ENCODE results near the gene PTPRE.
"Not testable (repeated sequence)": the region's sequence is repeated elsewhere in the genome, so short reads cannot be mapped to it uniquely, and the experiment has no call there.

PTPRE gene

GRCh38 chr10:128084991-128085390 is 178.1 kb downstream of the PTPRE start:
- TF ChIP-seq CTCF (IDR thresholded peaks at IDR 0.05; ENCODE audit: low read depth, low read length): no peak
- no peak overlapping the region for H3K4me3 ChIP-seq (ENCODE audit: low read depth, low read length)
- DNase-seq (ENCODE audit: low read depth, low spot score): no peak
- in situ Hi-C loops (cut with HindIII; ENCODE audit: low sequenced_read_pairs): no loop called here

DNA sequence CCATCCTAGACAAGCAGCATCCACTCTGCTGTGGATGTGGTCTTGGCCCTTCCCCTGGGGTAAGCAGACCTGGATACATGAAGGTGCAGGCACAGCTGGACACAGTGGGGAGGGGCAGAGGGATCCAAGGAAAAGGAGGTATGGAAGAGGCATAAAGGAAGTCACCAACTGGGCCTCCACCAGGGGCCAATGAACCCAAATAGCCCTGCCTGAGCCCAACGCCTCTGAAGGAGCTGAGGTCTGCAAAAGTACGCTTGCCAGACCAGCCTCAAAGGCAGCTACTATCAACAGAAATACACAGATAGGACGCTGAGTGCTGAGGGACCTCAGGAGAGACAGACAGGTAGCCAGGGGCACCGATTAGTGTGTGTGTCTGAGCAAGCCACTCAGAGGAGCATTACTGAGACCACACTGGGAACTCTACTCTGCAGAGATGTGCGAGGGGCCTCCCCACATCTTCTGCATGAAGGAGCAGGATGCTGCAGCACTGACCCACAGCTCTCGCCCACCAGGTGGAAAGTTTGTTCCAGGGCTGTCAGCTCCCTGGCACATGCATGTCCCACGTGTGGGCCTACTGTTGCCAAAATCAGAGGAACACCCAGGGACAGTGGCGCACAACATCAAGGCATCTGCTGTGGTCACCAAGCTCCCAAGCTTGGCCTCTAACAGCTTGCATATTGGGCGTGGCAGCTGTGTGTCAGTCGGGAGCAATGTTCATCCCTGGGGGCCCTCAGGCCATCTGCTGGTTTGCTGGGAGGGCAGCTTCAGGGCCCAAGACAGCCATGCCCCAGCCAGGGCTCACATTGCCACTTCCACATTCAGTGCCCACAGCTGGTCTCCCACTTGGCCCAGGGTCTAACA is 179.3 kb downstream of the PTPRE start:
- TF ChIP-seq CTCF (IDR thresholded peaks at IDR 0.05; ENCODE audit: low read depth, low read length): no peak
- in situ Hi-C loops (cut with HindIII; ENCODE audit: low sequenced_read_pairs): no loop called here
- DNase-seq (ENCODE audit: low read depth, low spot score): no peak
- H3K4me3 ChIP-seq (ENCODE audit: low read depth, low read length): no peak overlapping the region

DNA sequence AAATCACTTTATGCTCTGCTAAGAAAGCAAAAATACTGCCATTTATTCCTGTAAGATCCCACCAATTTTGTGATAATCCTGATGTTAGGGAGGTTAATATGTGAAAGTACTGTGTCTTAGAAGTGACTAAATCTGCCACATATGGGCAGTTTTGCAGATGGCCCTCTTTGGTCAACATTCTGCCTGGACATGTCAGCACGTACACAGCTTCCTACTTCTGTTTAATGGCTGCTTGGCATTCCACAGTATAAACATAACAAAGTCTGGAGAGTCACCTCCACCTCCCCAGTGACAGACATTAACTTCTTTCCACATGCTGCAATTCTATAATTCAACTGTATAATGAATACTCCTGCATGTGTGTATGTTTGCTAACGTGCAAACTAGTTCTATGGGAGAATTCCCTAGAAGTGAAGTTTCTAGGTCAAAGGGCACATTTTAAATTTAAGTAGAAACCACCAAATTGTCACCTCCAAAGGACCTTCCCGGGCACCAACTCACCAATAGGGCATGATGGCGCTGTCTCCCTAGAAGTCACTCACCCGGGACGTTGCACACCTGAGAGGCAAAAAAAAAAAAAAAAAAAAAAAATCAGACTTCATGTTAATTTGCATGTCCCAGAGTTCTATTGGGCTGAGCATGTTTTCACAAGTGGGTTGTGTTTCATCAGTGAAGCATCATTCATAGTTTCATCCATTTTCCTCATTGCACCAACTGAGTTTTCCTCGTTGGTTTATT is 180.4 kb downstream of the PTPRE start:
- no peak for DNase-seq (ENCODE audit: low read depth, low spot score)
- H3K4me3 ChIP-seq (ENCODE audit: low read depth, low read length): no peak overlapping the region
- no peak for TF ChIP-seq CTCF (IDR thresholded peaks at IDR 0.05; ENCODE audit: low read depth, low read length)
- in situ Hi-C loops (cut with HindIII; ENCODE audit: low sequenced_read_pairs): no loop called here

DNA sequence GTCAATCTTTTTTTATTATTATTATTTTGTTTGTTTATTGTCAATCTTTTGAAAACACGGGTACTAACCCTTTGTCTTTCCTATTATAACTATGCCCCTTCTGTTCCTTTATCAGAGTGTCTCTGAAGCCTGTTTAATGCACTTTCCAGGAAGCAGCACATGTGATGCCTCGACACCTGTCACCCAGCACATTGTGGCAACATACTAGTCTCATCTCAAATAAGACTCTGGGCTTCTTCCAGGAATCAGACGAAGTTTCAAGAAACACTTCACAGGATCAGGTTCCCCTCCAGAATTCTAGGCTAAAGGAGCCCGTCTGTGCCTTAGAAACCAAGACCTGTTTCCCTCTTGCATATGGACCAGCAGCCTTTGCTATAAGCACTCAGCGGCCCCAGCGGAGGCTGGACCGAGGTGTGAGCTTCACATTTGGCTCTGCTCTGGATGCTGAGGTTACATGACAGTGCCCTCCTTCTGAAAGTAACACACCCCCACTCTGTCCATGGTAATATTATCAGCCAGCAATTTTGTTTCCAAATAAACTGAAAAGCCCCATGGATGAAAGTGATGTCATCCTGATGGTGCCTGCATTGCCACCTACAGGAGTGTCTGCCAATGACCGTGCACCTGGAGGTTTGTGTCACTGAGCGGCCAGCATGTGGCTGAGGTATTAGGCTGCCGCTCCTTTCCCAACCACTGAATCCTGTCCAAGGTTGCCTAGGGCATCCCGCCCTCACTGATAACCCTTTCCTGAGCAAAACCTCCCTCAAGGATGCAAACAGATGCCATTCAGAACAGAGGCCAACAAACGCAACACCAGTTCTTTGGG is 181.2 kb downstream of the PTPRE start:
- H3K4me3 ChIP-seq (ENCODE audit: low read depth, low read length): no peak overlapping the region
- DNase-seq (ENCODE audit: low read depth, low spot score): no peak
- in situ Hi-C loops (cut with HindIII; ENCODE audit: low sequenced_read_pairs): no loop called here
- TF ChIP-seq CTCF (IDR thresholded peaks at IDR 0.05; ENCODE audit: low read depth, low read length): peak; percentile 15

- in situ Hi-C loops (cut with HindIII; ENCODE audit: low sequenced_read_pairs): no loop called here
- DNase-seq (ENCODE audit: low read depth, low spot score): no peak
- no peak overlapping the region for H3K4me3 ChIP-seq (ENCODE audit: low read depth, low read length)
- TF ChIP-seq CTCF (IDR thresholded peaks at IDR 0.05; ENCODE audit: low read depth, low read length): no peak
Measured at GRCh38 chr10:128091636-128092210, 184.8 kb downstream of the PTPRE start.

GRCh38 chr10:128092454-128092853 is 185.6 kb downstream of the PTPRE start:
- no peak overlapping the region for H3K4me3 ChIP-seq (ENCODE audit: low read depth, low read length)
- no peak for TF ChIP-seq CTCF (IDR thresholded peaks at IDR 0.05; ENCODE audit: low read depth, low read length)
- in situ Hi-C loops (cut with HindIII; ENCODE audit: low sequenced_read_pairs): no loop called here
- no peak for DNase-seq (ENCODE audit: low read depth, low spot score)

GRCh38 chr10:128094596-128094995 is 187.7 kb downstream of the PTPRE start:
- in situ Hi-C loops (cut with HindIII; ENCODE audit: low sequenced_read_pairs); H3K4me3 ChIP-seq (ENCODE audit: low read depth, low read length); DNase-seq (ENCODE audit: low read depth, low spot score): not testable (repeated sequence)
